NCI-H1436 treated with DMSO at 0.1 percent for 48 hours (cell line): Measurements from ENCODE around the gene ADGRL3.

ENCODE experiments used
- DNase-seq: peaks from one replicate; lab custom pipeline; 2025; lab: John Stamatoyannopoulos, UW

Gene ADGRL3

DNA sequence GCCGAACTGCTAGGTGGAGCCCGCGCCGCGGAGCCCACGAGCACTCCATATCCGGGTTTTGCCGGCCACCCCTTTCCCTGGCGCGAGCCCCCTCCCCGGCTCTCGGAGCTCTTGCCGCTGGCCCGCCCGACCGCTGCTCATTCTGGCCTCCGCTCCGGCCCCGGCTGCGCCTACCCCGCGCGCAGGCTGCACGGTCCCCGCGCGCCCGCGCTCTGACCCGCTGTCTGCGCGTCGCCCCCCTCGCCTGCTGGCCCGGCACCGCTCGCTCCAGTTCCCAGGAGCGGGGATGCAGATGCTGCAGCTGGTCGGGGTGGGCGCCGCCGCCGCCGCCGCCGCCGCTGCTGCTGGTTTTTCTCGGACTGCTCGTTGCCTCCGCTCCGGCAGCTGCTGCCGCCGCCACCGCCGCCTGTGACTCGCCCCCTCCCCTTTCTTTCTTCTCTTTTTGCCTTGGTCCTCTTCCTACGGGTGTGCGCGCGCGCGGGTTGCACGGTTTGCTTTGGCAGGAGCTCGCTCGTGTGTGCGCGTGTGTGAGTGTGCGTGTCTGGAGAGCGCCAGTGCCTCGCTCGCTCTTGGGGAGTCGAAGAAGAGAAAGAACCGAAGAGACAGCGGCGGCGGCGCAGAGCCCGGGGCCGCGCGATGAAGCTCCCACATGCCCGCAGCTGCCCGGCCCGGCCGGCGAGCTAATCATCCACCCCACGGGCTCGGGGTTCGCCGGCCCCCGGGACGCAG is at the start of gene ADGRL3:
ADGRL3 (plus strand) TSS at position 140 of the 729 bp plus-strand sequence.
- no peak for DNase-seq

DNA sequence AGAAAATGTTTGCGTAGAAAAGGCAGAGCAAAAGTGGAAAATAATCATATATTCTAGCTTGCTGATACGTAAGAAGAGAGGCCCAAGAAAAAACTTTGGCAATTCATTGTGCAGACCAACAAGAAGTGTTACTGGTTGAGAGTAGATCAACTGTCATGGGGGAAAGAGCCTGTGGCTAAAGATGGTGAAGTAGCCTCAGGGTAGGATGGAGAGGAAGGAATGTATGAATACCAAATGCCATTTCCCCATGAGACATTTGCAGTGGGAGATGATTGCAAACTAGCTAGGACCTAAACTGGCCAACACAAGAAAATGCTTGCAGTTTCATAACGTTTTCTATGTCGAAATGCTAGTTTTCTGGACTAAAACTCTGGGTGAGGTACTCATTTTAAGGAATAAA is 47.7 kb upstream of the ADGRL3 start:
- DNase-seq: no peak

DNA sequence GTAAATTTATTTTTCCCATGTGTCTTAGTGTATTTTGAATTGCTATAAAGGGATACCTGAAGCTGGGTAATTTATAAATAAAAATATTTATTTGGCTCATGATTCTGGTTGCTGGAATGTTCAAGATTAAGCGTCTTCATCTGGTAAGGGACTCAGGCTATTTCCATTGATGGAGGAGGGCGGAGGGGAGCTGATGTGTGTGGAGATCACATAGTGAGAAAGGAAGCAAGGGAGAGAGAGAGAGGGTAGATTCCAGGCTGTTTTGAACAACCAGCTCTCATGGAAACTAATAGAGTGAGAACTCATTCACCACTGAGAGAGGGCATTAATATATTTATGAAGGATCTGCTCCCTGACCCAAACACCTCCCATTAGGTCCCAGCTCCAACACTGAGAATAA is 39.6 kb upstream of the ADGRL3 start:
- no peak for DNase-seq

DNA sequence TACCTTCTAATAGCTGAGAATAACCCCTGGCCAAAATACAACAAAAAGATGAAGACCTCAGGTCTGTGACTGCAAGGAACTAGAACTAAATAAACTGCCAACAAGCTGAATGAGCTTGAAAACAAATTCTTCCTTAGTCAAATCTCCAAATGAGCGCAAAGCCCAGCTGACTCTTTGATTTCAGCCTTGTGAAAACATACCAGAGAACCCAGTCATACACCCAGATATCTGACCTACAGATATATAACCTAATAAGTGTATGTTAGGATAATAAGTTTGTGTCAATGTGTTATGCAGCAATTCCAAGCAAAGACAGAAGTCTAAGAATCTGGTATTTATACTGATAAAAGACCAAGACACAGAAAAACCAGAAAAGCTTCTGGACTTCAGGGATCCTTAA is 38.0 kb upstream of the ADGRL3 start:
- DNase-seq: no peak

DNA sequence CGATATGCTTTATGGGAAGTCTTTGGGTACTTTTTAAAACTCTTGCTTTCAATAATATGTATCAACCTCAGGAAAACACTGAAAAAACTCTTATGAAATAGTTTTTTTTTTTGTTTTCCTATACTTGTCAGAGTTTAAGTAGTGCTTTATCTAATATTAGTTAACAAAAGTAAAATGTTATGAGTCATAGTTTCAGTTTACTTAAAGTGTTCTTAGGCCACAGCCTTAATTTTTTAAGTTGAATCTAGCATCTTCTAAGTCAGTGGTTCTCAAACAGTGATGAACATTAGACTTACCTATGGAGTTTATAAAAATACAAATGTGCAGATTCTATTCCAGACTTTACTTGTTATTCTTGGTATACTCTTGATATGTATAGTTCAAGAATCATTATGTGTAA is 26.3 kb upstream of the ADGRL3 start:
- no peak for DNase-seq

DNA sequence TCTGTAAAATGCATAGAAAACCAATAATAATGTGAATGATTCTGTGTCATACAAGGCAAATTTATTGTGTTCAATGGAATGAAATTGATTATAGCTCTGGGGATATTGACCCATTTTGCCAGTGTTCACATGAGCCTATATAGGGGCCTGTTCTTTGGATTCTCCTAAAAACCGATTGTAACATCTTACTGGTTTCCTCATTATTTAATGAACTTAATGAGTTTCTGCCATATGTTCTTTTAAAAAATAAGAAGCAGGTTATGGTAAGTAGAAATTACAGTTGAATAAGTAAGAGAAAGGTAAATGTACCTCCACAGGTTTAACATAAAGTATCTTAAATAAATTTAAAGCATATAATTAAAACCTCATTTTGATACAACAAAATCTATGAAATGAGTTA is 24.6 kb upstream of the ADGRL3 start:
- no peak for DNase-seq

DNA sequence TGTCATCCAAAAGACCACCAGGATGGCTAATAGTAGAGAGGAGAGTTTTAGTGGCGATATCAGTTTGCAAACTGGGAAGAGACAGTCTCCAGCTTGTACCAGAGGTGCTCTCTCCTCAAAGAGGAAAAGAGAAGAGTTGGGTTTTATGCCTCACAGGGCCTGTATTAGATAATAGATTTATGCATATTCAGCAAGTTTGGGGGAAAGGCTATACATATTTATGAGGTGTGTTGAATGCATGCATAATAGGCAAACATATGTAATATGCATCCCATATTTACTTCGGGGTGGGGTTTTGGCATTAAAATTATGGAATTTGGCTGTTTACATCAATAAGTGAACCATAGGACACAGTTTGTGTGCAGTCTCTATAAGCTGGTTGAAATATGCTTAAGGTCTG is 22.8 kb upstream of the ADGRL3 start:
- DNase-seq: no peak

DNA sequence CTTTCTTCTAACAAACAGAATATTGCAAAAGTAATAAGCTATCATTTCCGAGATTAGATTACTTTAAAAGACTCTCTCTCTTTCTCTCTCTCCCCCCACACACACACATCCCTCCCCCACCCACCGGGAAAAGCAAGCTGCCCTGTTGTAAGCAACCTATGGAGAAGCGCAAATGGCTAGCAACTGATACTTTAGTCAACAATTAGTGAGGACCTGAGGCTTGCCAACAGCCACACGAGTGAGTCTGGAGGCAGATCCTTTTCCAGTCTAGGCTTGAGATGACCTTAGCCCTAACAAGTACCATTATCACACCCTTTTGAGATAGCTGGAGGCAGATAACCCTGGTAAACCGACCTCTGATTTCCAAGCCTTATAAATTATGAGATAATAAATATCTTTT is 19.7 kb upstream of the ADGRL3 start:
- no peak for DNase-seq

DNA sequence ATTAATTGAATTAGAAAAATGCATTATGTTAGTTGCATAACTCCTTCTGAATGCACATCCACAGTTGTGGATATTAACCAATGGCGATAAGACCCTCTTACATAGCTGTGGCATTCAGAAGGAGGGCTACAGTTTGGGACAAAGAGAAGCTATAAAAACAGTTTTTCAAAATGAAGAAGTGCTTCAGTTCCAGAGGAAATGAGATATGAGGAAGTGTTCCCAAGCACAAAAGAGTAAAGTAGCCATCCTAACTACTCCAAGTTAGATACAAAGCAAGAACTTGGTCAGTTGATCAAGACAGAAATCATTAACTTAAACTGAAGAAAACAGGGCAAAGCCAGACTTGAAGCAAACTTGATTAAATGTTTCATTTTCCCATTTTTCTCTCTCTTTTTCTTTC is 17.2 kb upstream of the ADGRL3 start:
- DNase-seq: no peak

DNA sequence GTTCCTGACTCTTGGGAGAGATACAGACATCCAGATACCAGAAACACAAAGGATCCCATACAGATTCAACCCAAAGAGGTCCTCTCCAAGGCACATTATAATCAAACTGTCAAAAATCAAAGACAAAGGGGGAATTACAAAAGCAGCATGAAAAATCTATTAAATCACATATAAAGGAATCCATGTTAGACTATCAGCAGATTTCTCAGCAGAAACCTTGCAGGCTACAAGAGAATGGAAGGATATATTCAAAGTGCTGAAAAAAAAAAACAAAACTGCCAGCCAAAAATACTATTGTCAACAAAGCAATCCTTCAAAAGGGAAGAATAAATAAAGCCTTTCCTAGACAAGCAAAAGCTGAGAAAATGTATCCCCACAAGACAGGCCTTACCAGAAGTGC is 14.8 kb upstream of the ADGRL3 start:
- DNase-seq: no peak

DNA sequence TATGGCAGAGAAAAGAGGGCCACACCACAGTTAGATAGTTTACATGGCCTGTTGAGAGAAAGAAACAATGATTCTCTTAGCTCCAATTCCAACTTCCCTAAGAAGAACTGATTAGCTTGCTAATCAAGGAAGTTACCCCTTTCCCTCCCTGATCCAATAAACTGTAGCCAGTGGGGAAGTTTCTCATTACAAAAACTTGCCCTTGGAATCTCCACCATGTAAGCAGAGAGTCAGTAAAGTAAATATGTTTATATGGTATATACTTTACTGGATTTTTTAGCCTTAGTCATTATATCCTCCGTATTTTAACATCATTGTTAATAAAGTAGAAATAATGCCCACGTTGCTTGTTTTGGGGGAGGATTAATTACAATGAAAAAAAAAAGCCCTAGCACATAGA is 7.7 kb upstream of the ADGRL3 start:
- no peak for DNase-seq

DNA sequence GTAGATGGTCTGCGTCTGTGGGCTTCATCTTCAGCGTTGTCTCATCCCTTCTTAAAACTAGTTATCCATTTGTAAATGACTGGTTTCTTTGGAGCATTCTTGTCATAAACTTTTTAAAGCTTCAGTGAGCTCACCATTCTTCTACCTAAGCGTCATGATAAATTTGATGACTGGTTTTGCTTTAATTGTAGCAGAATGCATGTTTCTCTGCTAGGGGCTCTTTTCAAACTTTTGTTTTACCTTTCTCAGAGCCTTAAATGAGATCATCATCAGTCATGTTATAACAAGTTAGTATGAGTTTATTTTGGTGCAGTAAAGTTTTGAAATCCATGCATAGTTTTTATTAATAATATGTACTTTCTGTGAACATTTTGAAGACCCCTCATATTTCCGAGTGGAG is 6.3 kb upstream of the ADGRL3 start:
- no peak for DNase-seq

DNA sequence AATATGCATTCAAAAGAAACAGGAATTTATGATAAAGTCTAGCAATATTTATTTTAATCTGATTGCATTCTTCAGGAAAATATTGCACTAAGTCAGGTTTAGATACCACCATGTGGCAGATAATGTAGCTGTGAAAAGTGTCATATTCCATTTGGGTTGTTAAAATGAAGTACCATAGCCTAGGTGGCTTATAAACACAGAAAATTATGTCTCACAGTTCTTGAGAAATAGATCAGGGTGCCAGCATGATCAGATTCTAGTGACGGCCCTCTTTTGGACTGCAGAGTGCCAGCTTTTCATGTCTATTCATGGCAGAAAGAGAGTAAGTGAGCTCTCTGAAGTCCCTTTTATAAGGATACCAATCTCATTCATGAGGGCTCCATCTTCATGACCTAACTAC is 5.6 kb upstream of the ADGRL3 start:
- no peak for DNase-seq

DNA sequence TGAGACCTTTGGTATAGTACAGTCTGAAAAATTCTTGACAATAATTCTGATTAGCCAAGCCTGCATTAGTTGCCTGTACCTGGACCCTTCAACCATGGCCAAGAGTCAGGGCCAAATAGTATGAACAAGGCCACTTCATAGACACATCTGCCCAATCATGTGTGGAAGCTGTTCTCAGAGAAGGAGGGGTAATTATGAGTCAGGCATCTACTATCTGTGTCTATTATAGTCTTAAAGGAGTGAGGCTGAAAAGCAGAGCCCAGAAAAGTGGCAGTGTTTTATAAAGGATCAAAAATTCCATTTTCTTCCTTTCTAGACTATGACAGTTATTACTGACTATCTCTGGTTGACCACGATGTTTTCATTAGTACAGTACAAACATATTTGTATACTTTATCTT is 5.0 kb upstream of the ADGRL3 start:
- no peak for DNase-seq

DNA sequence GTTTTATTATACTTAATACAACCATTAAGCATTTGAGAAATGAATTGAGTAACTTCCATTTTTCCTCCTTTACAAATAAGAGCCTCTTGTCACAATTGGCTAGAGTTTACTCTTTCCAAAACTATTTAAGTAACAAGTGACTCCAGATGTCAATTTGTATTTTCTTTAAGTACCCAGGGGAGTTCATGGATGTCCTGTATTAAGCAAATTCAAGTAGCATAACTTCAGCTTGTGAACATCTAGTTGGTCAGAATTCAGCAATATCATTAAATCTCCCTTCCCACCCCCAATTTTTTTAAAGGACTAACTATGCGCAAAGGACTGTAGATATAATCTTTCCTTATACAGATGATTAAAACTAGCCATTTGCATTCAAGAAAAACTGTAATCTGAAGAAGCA is 1.4 kb upstream of the ADGRL3 start:
- no peak for DNase-seq

DNA sequence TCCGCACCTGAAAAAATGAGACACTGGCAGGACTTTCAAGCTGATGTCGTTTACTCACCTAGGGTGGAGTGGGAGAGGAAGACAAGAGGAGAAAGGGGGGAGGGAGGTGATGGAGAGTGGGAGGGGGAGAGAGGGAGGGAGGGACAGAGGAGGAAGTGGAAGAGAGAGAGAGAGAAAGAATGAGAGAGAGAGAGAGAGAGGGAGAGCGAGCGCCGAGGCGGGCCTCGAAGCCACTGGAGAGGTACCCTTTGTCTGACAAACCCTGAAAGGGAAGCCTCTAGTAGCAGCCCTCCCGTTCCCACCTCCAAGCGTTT is 296 bp upstream of the ADGRL3 start:
- DNase-seq: no peak

DNA sequence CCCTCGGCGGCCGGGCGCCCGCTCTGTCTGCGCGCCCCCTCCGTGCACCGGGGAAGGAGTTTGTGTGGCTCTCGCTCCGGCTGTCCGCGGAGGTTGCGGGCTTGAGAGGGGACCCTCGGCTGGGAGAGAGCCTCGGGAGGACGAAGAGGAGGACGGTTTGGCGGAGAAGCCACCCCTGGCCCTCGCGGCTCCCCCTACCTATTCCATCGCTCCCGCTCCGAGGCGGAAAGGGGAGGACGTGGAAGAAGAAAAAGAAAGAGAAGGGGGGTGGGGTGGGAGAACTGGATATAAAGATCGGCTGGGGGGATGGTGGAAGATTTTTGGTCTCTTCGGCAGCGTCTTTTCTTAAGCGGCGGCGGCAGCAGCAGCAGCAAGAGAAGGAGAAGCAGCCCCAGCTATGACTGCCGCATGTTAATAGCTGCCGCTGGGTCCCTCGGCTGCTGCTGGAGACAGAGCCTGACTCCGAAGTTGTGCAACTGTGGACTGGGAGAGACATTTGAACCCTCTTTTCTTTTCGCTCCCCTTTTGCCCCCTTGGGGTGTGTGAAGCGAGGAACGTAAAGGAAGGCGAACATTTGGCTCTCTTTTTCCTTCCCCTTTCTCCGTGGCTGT is 895 bp downstream of the ADGRL3 start:
- no peak for DNase-seq

DNA sequence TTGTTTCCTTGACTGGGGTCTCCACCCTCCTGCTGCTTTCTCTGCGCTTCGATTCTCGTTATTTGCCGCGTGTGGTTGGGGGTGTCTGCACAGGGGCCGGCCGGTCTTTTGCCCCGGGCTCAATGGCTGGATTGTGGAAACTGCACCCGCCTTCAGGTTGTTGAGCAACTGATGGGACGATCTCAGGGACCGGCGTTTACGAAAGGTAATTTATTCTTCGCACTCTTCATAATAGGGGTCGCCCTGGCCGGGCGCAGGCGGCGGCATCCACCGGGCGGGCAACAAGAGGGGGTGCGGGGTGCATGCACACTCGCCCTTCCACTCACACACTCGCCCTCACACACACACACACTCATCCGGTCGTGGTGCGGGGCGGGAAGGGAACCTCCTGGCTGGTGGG is 1.4 kb downstream of the ADGRL3 start:
- DNase-seq: no peak

DNA sequence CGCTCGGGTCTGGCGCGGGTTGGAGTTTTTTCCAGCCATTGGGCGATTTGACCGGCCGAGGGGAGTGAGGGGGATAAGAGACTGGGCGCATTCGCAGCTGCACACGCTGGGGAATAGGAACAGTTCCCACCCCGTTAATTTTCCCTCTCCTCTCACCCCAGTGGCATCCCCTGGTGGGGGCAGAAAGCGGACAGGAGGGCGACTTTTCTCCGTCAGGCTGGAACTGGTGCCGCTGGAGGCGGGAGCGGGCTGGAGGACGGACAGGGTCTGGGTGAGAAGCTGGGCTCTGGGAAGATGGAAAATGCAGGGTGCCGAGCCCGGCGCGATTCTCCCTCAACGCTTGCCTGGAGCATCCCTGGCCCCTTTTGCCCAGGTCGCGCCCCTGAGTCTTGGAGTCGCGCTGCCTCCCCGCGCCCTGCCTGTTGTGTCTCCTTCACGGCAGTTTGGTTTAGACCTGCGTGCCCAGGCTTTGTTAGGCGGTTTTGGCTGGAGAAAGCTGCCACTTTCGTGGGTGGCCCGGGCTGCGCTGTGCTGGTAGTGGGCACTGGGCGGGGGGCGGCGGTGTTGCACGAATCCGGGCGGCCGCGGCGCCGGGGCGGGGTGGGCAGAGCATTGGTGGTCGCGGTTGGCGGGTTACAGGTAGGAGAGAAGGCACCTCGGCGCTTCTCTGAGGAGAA is 2.0 kb downstream of the ADGRL3 start:
- no peak for DNase-seq

DNA sequence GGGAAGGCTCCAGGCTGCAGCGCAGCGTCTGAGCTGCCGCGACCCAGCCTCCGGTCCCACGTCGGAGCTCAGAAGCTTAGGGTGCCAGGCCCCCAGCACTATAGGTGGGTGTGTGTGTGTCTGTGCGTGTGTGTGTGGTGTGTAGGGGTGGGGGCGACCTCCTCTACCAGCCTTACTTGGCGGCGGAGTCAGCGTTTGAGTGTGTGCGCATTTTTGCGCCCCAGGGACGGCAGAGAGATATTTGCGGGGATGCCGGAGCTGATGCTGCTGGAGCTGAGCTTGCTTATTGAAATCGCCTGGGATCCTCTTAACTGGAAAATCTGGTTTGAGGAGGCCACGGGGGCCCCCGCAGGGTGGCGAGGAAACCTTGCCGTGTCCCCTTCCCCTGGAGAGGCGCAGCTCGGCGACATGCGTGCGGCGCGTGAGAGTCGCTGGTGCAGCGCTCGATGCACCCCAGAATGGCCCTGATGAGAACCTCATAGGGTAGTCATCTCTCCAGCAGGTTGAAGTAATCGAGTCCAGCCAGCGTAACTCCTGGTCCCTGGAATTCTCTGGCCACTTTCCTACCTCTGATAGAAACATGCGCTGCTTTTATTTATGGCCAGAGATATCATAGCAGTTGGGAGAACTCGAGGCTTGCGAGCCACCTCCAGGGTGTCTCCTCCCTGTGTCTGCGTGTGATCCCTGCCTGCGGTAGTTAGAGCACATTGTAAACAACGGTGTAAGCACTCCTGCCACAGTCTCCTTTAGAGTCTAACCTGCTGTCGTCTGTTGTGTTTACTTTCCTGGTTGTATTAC is 2.7 kb downstream of the ADGRL3 start:
- no peak for DNase-seq

DNA sequence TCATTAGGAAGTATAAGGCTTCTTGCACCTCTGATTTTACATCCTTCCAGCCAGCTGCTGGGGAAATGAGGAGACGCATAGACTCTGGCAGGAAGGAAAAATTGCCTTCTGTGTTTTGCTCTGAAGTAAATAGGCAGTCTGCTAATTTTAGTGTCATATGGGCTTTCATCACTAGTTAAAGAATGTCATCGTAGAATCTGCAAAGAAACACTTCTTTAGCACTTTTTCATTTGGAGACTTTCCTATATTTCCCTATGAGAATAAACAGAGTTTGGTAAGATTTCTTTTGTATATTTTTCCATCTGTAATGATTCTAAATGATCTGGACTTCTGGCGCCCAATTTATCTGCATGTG is 3.3 kb downstream of the ADGRL3 start:
- DNase-seq: no peak

DNA sequence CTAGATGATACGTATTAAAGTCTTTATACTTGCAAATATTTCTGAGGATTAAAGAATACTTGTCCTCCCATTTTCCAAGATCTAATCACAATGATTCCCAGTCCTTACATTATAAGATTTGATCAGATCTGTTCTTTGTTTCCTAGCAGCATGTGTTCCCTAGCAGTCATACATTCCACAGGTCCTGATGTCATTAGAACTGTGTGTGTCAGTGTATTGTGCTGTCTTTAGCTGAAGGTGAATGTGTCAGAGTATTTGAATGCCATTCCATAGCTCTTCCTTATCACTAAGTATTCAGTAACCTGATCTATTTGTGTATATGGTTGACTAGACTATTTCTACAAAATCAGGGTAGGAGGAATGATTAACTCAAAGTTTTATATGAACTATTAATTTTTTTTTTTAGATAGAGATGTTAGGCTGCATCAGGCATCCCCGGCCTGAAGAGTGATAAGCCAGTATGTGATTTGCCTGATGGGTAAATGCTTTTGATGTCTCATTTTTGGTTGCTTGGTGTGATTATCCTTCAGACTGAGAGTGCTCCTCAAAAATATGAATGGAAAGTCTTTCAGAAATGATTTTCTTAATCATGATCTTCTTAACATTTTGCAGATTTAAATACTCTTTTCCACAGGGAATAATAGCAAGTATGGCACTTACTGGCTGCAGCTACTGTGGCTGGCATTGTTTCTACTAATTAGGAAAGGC is 4.4 kb downstream of the ADGRL3 start:
- no peak for DNase-seq
